Fibroblast of peridontal ligament (primary cell): ENCODE results near the gene ABCA13.

ENCODE experiments used
- DNase-seq: peaks from one replicate; pipeline ENCODE4 v3.0.0-alpha.2; 2010; ENCODE audit errors: extremely low read depth

The ABCA13 gene

DNA sequence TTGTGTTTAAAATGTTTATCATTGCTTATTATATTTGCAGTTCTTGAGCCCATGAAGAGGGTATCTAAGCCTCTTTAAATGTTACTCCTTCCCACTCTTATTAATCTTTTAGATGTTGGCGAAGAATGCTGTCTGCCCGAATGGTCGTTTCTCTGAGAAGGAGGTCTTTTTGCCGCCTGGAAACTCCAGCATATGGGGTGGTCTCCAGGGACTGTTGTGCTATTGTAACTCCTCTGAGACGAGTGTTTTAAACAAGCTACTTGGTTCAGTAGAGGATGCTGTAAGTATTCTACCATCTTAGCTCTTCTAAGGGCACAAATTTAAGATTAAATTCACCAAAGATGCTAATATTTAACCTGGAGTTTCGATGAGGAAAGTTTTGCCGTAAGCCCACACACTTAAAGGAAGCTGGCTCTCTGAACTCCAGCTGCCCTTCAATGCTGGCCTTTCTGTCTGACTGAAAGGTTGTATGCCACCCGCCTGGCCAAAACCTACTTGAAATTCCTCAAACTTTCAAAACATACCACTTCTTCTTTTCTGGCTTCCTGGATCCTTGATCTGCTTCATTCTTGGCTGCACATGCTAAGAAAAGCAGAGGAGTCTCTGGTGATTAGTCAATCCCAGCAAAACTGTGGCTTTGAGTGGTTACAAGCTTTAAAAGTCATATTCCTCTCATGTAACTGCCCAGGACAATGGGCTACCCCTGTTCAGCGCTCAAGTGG lies 74.7 kb downstream of the ABCA13 start:
- DNase-seq, result no peak

DNA sequence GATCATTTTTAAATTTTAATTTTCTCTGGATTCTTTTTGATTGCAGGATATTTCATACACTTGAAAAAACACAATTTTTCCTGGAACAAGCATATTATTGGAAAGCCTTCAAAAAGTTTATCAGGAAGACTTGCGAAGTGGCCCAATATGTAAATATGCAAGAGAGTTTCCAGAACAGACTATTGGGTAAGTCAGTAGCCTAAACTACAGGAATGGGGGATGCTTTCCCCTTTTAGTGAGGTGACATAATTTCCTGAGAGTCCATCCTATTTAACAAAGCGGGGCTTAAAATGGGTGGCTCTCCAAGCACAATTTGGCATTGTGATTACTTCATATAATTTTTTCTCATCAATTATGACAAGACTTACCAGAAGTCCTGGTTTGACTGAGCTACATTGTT lies 77.9 kb downstream of the ABCA13 start:
- DNase-seq, result no peak

DNA sequence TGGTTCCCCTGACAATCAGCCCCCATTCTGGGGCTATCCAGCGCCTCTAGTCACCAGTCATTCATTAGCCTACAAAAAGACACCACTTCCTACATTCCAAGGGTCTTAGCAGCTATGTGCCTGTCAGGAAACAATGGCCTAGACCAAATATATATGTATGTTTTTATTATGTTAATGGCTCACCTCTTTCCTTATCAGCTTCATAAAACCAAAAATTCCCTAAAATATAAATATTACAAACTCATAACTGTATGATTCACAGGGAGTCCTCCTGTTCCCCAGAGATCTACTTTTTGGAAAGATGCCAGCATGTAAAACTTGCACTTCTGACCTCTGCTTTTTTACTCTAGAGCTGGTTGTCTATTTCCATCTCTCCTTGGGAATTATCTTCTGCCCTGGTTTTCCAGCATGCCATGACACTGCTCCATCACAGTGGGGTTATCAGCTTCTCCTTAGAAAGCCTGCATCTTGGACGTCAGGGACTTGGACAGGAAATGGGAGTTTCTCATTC lies 79.2 kb downstream of the ABCA13 start:
- DNase-seq, result peak; percentile 3

DNA sequence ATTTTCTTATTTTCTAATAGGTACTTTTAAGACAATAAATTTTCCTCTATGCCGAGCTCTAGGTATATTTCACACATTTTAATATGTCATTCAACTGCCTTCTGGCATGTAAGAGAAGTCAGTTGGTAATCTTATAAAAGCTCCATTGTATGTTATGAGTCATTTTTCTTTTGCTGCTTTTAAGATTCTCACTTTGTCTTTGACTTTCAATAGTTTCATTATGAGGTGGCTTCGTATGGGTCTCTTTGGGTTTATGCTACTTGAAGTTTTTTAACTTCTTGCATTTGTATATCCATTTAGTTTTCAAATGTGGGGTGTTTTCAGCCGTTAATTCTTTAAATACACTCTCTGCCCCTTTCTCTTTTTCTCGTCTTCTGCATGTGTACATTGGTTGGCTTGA lies 80.5 kb downstream of the ABCA13 start:
- DNase-seq, result no peak

DNA sequence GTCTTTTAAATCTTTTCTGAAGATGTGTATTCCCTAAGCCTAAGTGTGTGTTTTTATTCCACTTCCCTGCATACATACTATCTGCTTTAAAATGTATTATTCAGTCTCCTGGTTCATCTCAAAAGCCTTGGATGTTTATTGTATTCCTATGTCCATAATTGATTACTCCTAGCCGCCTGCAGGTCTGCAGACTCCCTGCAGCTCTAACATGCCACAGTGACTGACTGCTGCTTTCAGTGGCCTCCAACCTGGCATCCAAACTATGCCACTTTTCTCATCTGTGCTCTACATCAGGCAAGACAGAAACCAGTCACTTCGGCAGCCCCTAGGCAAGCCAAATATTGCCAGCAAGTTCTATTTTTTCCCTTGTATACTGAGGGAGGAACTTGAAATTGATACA lies 81.7 kb downstream of the ABCA13 start:
- DNase-seq, result no peak

DNA sequence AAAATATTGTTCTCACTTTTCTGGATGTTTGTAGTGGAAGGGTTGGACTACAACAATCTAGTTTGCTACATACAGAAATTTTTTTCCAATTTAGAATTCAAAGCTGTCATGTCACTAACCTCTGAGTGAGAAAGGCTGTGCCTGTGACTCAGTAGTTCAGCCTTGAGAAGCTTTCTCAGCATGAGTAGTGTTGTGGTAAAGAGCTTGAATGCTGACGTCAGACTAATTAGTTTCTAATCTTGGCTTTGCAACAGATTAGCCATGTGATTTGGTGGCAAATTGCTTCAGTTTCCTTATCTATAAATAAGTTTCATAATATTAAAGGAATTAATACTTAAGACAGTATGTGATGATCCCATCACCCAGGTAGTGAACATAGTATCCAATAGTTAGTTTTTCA lies 83.8 kb downstream of the ABCA13 start:
- DNase-seq, result peak; percentile 19

DNA sequence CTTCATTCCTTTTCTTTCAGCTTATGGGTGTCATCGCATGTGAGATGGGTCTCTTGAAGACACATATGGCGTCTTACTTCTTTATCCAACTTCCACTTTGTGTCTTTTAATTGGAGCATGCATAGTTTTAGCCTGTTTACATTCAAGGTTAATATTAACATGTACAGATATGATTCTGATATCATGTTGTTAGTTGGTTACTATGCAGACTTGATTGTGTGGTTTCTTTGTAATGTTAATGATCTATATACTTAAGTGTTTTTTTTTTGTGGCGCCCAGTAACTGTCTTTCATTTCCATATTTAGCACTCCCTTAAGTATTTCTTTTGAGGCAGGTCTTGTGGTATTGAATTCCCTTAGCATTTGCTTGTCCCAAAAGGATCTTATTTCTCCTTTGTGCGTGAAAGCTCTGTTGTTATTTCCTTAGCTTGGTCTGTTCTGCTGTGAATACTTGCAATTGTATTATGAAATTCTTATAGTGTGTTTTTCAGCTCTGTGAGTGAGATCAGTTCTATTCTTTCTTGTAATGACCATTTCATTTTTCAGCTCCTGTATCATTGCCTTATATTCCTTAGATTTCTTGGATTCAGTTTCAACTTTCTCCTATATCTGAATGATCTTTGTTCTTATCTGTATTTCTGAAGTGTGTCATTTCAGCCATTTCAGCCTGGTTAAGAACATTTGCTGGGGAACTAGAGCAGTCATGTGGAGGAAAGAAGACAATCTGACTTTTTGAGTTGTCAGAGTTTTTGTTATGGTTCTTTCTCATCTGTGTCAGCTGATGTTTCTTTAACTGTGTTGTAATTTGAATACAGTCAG lies 88.4 kb downstream of the ABCA13 start:
- no peak for DNase-seq

DNA sequence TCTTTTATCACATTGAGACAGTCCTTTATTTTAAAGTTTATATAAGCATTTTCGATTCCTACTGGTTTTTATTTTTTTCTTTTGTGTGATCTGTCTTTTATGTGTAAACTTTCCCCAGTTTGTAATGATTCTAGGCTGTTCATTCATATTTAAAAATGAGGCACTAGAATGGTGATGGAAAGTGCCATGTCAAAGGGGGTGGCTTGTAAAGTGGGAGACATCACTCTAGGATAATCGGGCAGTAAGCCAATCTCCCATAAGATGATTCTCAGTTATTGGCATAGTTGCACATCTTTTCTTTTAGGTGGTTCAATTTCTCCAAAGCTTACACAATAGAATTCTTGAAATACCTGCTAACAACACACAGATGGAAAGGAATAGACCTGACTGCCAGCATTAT lies 90.4 kb downstream of the ABCA13 start:
- no peak for DNase-seq

DNA sequence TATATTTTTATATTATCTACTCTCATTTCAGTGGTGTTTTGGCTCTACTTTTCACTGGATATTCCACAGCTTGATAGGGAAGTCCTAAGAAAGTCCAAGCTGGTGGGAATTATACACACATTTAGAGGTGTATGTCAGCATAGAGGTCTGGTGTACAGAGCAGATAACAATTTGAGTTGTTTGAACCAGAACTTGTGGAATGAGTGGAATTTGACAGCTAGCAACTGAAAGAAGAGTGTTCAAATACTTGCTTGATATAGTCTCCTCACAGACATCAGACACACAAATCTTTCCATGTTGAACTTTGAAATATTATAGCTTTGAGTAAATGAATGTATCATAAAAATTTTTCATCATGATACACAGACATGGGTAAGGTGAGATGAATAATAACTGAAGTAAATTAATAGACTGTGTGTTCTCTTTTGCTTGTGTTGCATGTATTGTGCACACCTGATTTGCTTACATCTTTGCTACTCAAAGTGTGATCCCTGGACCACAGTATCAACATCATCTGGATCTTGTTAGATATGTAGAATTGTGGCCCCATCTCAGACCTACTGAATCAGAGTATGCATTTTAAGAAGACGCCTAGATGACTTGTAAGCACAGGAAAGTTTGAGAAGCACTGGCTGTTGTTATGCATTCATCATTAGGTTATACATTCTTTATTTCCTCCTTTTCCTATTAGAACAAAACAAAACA lies 91.5 kb downstream of the ABCA13 start:
- DNase-seq, result no peak

DNA sequence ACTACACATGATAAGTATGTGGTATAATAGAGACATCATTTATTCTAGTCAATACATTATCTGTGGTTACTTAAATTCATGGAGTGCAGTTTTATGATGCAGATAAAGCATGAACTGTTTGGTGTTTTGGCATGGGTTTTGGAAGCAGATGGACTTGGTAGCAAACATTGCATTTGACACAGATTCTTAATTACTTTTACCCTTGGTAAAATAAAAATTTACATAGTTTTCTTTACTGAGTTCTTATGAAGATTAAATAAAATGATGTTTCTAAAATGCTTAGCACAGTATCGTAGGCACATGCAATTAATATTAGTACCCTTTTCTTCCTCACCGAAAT lies 92.0 kb downstream of the ABCA13 start:
- DNase-seq, result no peak

DNA sequence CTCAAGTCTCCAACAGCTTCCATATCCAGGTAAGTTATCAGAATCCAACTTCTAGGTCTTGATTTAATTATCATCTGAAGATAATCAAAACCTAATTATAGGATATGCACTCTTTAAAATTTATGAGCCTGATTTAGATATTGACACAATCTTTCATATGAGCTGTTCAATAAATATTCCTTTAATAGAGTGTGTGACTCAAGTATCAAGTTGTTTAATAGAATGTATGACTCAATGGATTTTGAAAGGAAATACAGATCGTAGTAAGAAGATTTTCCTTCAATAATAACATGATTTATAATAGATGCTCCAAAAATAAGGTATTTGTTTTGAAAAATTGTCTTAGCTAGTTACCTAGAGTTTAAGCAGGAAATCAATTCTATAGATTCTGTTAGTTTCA lies 97.8 kb downstream of the ABCA13 start:
- DNase-seq, result no peak

DNA sequence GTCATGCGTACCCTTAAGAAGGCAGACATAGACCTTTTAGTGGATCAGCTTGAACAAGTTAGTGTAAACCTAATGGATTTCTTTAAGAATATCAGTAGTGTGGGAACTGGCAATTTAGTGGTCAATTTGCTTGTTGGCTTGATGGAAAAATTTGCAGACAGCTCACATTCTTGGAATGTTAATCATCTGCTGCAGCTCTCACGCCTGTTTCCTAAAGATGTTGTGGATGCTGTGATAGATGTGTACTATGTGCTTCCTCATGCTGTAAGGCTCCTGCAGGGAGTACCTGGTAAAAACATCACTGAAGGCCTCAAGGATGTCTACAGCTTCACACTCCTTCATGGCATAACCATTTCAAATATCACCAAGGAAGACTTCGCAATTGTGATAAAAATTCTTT lies 103.4 kb downstream of the ABCA13 start:
- DNase-seq, result no peak

DNA sequence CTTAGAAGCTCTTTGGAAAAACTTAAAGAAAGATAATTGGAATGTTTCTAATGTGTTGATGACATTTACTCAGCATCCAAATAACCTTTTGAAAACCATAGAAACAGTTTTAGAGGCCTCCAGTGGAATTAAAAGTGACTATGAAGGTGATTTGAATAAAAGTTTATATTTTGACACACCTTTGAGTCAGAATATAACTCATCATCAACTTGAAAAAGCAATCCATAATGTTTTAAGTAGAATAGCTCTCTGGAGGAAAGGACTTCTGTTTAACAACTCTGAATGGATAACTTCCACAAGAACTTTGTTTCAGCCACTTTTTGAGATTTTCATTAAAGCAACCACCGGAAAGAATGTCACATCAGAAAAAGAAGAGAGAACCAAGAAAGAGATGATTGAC lies 108.2 kb downstream of the ABCA13 start:
- no peak for DNase-seq

DNA sequence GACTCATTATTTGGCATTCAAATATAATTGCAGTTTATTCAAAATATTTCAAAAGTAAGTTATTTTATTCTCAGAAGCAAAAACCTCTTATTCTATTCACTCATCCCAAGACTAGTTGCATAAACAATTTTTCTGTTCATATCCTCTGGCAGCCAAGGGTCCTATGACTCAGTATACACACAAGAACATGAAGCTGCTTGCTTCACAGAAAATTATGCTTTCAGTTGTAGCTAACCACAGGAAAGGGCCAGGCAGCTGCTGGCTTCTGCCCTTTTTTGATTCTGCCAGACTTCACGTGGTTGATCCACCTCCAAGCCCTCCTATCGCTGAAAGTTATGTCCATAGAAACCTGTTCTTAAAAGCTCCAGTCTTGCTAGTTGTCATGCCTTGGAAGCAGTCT lies 108.8 kb downstream of the ABCA13 start:
- peak; percentile 85 for DNase-seq

DNA sequence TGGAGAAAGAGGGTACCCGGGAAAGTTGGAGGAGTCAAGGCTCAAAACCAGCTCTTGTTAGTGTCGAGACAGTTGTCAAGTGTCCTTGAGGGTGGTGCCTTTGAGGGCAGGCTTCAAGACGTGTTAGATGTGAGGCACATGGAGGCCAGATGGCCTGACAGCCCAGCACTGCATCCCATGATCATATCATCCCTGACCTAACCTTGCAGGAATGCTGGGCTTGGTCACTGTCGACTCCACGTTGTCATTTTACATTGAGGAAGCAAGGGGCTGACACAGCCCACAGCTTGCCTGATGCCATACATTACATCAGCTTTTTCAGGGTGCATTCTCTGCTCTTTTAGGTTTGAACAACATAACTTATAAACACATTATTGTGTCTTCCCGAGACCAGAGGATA lies 114.1 kb downstream of the ABCA13 start:
- no peak for DNase-seq

DNA sequence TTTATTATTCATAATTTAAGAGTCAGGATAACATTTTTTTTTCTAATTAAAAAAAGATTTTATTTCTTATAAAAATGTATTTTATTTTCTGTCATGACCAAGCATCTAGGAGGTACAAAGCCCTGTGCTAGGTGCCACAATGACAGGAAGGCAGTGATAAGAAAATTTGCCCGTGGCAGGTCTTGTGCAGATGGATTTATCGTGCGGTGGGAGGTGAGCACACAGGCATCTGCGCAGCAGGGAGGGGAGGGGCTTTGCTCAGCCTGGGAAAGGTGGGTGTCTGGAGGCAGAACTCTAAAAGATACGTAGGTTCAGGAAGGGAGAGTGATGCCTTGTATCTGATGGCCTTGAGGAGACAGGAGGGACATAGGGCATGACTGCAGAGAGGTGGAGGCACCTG lies 115.6 kb downstream of the ABCA13 start:
- DNase-seq, result no peak

DNA sequence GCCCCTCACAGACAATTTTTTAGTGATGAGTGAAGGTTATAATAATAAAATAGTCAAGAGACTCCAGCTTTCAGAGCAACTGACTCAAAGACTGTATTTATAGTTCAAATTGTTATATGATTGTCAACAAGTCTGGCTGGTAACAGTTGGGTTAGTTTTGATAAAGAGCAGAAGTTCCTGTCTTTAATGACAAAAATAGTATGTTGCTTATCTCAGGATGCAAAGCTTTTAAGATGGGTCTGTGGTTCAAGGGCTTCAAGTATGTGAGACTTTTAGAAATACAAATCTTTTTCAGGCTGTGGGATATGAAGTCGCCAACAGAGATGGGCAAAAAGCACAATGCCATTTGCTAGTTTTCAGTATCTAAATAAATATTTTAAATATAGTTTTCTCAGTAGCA lies 118.4 kb downstream of the ABCA13 start:
- no peak for DNase-seq

DNA sequence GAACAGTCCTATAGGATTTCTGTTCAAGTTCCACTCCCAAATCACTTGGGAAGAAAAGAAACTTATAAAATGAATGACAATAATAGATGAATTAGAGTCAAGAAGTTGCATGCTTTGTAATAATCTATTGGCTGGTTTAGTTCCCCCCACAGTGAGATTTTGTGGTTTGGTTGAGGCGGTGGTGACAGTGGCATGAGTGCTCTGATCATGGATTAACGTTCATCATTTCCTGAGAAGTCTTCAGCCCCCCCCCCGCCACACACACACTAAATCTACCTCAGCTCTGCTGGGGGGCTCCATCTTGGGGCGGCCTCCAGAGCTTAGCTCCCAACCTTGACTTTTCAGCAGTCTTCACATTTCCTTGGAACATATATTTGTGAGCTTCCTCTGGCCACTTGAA lies 121.7 kb downstream of the ABCA13 start:
- DNase-seq, result no peak

DNA sequence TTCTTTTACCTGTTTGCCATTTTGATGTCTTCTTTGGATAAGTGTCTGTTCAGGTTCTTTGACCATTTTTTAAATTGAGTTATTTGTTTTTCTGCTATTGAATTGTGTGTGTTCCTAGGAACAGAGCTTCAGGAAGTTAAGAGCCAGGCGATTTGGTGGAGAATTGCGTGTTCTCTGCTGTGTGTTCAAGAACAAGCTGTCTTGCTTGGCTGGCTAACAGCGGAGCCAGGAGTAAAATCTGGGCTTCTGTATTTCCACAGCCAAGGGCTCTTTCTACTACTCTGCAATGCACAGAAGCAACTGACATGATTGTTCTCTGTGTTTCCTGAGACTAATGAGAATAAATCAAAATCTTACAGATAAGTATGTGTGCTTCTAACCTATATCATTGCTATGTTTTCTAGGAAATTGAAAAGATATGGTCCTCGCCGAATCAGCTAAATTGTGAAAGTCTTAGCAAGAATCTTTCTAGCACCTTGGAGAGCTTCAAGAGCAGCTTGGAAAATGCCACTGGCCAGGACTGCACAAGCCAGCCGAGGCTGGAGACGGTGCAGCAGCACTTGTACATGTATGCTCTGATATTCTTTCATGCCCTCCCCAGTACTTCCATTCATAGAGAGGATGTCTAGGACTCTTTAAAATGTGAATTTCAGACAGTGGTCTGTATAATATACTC lies 124.2 kb downstream of the ABCA13 start:
- no peak for DNase-seq

DNA sequence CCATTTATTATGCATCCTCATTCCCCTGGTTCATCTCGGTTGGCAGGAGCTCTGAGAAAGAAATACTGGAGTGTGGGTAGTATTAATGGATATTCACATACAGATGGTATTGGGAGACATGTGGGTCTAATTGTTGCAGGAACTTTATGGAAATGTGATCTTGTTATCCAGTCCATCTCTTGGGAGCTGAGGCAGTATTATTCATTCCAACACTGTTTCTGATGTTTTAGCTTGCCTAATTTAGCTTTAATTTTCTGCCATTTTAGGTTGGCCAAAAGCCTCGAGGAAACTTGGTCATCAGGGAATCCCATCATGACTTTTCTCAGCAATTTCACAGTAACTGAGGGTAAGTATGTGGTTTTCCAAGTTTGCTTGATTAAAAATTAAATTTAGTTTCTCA lies 125.7 kb downstream of the ABCA13 start:
- peak; percentile 41 for DNase-seq

DNA sequence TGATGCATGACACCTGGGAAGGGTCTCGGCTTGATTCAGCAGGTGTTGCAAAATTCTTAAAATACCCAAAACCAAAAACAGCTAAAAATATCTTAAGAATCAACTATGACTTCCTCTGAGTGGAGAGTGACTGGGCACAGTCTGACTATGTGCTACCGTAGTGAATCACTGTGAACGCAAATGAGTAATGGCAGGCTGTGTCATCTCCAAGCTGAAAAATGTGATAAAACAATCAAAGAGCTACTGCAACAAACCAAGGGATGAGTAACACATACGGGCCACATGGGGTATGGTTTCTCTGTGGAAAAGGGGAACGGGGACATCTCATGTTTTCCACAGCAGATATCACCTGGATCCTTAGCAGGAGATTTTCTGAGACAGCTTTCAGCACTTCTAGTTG lies 127.5 kb downstream of the ABCA13 start:
- peak; percentile 22 for DNase-seq

DNA sequence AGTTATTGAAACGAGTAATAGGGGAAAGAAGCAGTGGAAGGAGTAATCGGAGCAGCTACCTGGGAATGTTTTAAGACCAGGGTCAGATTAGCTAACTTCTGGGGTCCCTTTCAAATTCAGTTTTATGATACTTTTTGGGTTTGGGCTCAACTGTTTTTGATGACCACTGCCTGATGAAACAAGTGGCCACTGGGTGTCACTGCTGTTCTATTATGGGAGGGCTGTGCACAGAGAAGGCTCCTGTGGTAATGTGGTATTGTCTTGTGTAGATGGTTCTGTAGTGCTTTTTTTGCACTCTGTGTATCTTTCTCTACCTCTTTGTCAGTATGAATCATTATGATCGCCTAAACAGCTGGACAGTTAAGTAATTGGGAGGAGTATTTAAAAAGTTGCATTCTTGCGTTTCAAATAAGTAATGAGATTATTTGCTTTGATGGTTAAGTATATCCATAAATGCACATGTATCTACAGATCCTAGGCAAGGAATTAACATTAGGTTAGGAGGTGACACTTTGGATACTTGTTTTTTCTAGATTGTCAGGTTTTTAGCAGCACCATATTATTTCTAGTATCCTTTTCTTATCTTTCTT lies 128.4 kb downstream of the ABCA13 start:
- peak; percentile 63 for DNase-seq
